Mesenchymal stem cell (in vitro differentiated cells and primary cell): ENCODE data around the gene SIDT1.

Source experiments
- DNase-seq: peaks from one replicate; pipeline ENCODE4 v3.0.0-alpha.2; 2013
- H2AFZ ChIP-seq: one replicate; pipeline ENCODE4 v1.6.1; 2013; ENCODE audit warnings: low read depth, mild to moderate bottlenecking, control low read depth, inconsistent platforms, low read length, moderate library complexity
- H2AK5ac ChIP-seq: 2 replicates; pipeline ENCODE4 v1.6.1; 2013; ENCODE audit warnings: low read length, moderate library complexity, mild to moderate bottlenecking, inconsistent platforms; ENCODE audit not compliant: severe bottlenecking
- H2BK120ac ChIP-seq: one replicate; pipeline ENCODE4 v1.6.1; 2013; ENCODE audit warnings: low read depth, mild to moderate bottlenecking, inconsistent platforms, low read length, moderate library complexity
- H2BK12ac ChIP-seq, 2 experiments: one replicate each; pipeline ENCODE4 v1.6.1; 2013; ENCODE audit warnings: inconsistent platforms in 2 of 2, low read length in 2 of 2, mild to moderate bottlenecking in 2 of 2, moderate library complexity in 2 of 2, control low read depth in 1 of 2
- H2BK15ac ChIP-seq: one replicate; pipeline ENCODE4 v1.6.1; 2013; ENCODE audit warnings: mild to moderate bottlenecking, low read depth, inconsistent platforms; ENCODE audit not compliant: poor library complexity, severe bottlenecking
- H2BK5ac ChIP-seq: 2 replicates; pipeline ENCODE4 v1.6.1; 2013; ENCODE audit warnings: low read depth, mild to moderate bottlenecking, low read length, control low read depth, inconsistent platforms; ENCODE audit not compliant: poor library complexity, severe bottlenecking
- H3K14ac ChIP-seq, 2 experiments: one replicate each; pipeline ENCODE4 v1.6.1; 2013; ENCODE audit warnings: inconsistent platforms in 2 of 2, low read length in 2 of 2, control low read depth in 1 of 2, mild to moderate bottlenecking in 1 of 2, moderate library complexity in 1 of 2
- H3K18ac ChIP-seq, 2 experiments: one replicate each; pipeline ENCODE4 v1.6.1; 2013; ENCODE audit warnings: inconsistent platforms in 2 of 2, low read length in 2 of 2, control low read depth in 1 of 2, low read depth in 1 of 2, mild to moderate bottlenecking in 1 of 2
- H3K23ac ChIP-seq, 2 experiments: one replicate each; pipeline ENCODE4 v1.6.1; 2013; ENCODE audit warnings: inconsistent platforms in 2 of 2, low read length in 2 of 2, mild to moderate bottlenecking in 2 of 2, moderate library complexity in 2 of 2, control low read depth in 1 of 2
- H3K27ac ChIP-seq: 2 replicates; pipeline ENCODE4 v1.5.1; 2013; ENCODE audit warnings: mild to moderate bottlenecking, moderate library complexity, low read length, control low read depth, inconsistent platforms; ENCODE audit not compliant: poor library complexity, severe bottlenecking
- H3K27me3 ChIP-seq, 2 experiments: 2 replicates each; pipeline versions ENCODE4 v1.6.1 to v1.7.0; 2013; ENCODE audit warnings: low read length in 2 of 2, mild to moderate bottlenecking in 2 of 2, moderate library complexity in 2 of 2, control low read depth in 1 of 2, inconsistent platforms in 1 of 2; ENCODE audit not compliant: control insufficient read depth in 1 of 2, insufficient read depth in 1 of 2
- H3K36me3 ChIP-seq, 2 experiments: 2 replicates each; pipeline versions ENCODE4 v1.6.1 to v1.7.0; 2013; ENCODE audit warnings: low read length in 2 of 2, control low read depth in 1 of 2, inconsistent platforms in 1 of 2, low read depth in 1 of 2, mild to moderate bottlenecking in 1 of 2; ENCODE audit not compliant: insufficient read depth in 2 of 2, control insufficient read depth in 1 of 2
- H3K4ac ChIP-seq, 2 experiments: one replicate each; pipeline ENCODE4 v1.6.1; 2013; ENCODE audit warnings: inconsistent platforms in 2 of 2, low read length in 2 of 2, mild to moderate bottlenecking in 2 of 2, moderate library complexity in 2 of 2, control low read depth in 1 of 2, low read depth in 1 of 2
- H3K4me1 ChIP-seq: 2 replicates; pipeline ENCODE4 v1.6.1; 2013; ENCODE audit warnings: low read depth, low read length, control low read depth; ENCODE audit not compliant: control insufficient read depth, insufficient read depth
- H3K4me2 ChIP-seq: 2 replicates; pipeline ENCODE4 v1.6.1; 2013; ENCODE audit warnings: low read length, mild to moderate bottlenecking, inconsistent platforms; ENCODE audit not compliant: poor library complexity, severe bottlenecking
- H3K4me3 ChIP-seq, 2 experiments: 2 replicates each; pipeline versions ENCODE4 v1.5.1 to v1.7.0; 2013; ENCODE audit warnings: low read length in 2 of 2, mild to moderate bottlenecking in 2 of 2, control low read depth in 1 of 2, low read depth in 1 of 2; ENCODE audit not compliant: insufficient read depth in 1 of 2
- H3K79me1 ChIP-seq: replicated peaks from 2 replicates; pipeline ENCODE4 v1.6.1; 2013; ENCODE audit warnings: mild to moderate bottlenecking, control low read depth, low read length, inconsistent platforms; ENCODE audit not compliant: poor library complexity, severe bottlenecking
- H3K9ac ChIP-seq: 2 replicates; pipeline ENCODE4 v1.7.0; 2013; ENCODE audit warnings: mild to moderate bottlenecking, low read length, moderate library complexity
- H3K9me3 ChIP-seq: 2 replicates; pipeline ENCODE4 v1.7.0; 2013; ENCODE audit warnings: mild to moderate bottlenecking, low read length; ENCODE audit not compliant: control insufficient read depth
- H4K8ac ChIP-seq: one replicate; pipeline ENCODE4 v1.6.1; 2013; ENCODE audit warnings: inconsistent platforms, mild to moderate bottlenecking, low read length, moderate library complexity
- H4K91ac ChIP-seq: one replicate; pipeline ENCODE4 v1.6.1; 2013; ENCODE audit warnings: mild to moderate bottlenecking, low read length, inconsistent platforms
- WGBS: methylation state at CpG from one replicate; pipeline ENCODE4 v1.1.7; 2013; ENCODE audit warnings: mixed read lengths; 5-methylcytosine and 5-hydroxymethylcytosine counted together

Gene SIDT1

GRCh38 chr3:113585720-113586119, 53.4 kb downstream of the SIDT1 start:
- Histone ChIP-seq H4K91ac (no peak overlapping the region), H3K4ac (no peak overlapping the region), H3K9ac (no peak overlapping the region), H3K27ac (no peak overlapping the region), H2BK5ac (no peak overlapping the region), H3K9me3 (no peaks in the 10 kb centered on the region), H3K36me3 (no peaks in the 10 kb centered on the region), H3K18ac (no peak overlapping the region), H3K4me1 (no peaks in the 10 kb centered on the region), H3K27me3 (peaks cover under 1 to 13% of the 10 kb centered on the region in 2 experiments), H3K4me2 (no peak overlapping the region), H3K4me3 (no peak overlapping the region), H2AK5ac (no peak overlapping the region), H3K79me1 (no peaks in the 10 kb centered on the region), H2BK12ac (no peak overlapping the region), H2AFZ (no peak overlapping the region), H3K23ac (no peak overlapping the region), H3K14ac (no peak overlapping the region), H2BK15ac (no peak overlapping the region), H4K8ac (no peak overlapping the region), H2BK120ac (no peak overlapping the region)
- WGBS = 81% methylated on average over 2 of the region's 3 CpGs
- DNase-seq = no peak

DNA sequence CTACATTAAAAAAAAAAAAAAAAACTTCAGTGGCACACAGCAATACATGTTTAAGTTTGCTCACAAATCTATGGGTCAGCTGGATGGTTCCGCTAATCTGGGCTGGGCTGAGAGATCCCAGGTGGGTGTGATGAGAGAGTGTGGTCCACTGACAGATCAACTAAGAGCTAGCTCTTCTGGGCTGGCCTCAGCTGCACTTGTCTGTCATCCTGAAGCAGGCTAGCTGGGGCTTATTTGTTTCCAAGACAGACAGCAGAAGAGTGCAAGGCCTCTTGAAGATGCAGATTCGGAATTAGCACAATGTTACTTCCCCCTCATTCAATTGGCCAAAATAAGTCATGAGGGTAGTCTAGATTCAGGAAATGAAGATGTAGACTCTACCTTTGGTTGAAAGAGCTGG, 56.5 kb downstream of the SIDT1 start:
- Histone ChIP-seq H2BK5ac (no peak overlapping the region), H3K4me3 (no peak overlapping the region), H3K9me3 (no peaks in the 10 kb centered on the region), H4K91ac (no peak overlapping the region), H3K4me2 (no peak overlapping the region), H3K14ac (no peak overlapping the region), H3K4me1 (no peaks in the 10 kb centered on the region), H3K18ac (no peak overlapping the region), H3K9ac (no peak overlapping the region), H3K79me1 (no peaks in the 10 kb centered on the region), H3K36me3 (no peaks in the 10 kb centered on the region), H3K27me3 (peaks cover 4 to 9% of the 10 kb centered on the region in 2 experiments), H3K23ac (no peak overlapping the region), H2BK120ac (no peak overlapping the region), H3K4ac (no peak overlapping the region), H3K27ac (no peak overlapping the region), H2AFZ (no peak overlapping the region), H2AK5ac (no peak overlapping the region), H2BK12ac (no peak overlapping the region), H2BK15ac (no peak overlapping the region), H4K8ac (no peak overlapping the region)
- WGBS = 96% methylated on average over 1 of the region's 2 CpGs
- no peak for DNase-seq

DNA sequence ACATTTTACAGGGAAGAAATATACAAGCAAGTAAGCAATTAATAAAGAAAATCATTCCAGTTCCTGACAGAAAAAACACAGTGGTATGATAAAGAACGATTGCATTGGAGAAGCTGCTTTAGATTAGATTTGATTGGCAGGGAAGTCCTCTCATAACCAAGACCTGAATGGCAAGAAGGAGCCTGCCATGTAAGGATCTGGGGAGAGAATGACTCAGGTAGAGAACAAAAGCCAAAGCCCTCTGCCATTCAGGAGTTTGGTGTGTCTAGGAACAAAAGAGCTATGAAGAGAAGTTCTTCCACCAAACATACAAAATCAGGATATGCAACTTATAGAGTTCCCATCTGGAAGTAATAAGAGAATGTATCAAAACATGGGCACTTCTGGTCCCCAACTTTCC, 57.6 kb downstream of the SIDT1 start:
- H3K23ac ChIP-seq = no peak overlapping the region
- no peak overlapping the region for H2BK12ac ChIP-seq
- no peak overlapping the region for H2BK120ac ChIP-seq
- H3K4me3 ChIP-seq = no peak overlapping the region
- no peak overlapping the region for H3K27ac ChIP-seq
- H2AK5ac ChIP-seq = no peak overlapping the region
- H2BK15ac ChIP-seq = no peak overlapping the region
- DNase-seq = no peak
- no peak overlapping the region for H3K4me2 ChIP-seq
- no peaks in the 10 kb centered on the region for H3K36me3 ChIP-seq
- no peaks in the 10 kb centered on the region for H3K79me1 ChIP-seq
- no peak overlapping the region for H3K4ac ChIP-seq
- H3K14ac ChIP-seq = no peak overlapping the region
- no peaks in the 10 kb centered on the region for H3K4me1 ChIP-seq
- peaks cover 4 to 7% of the 10 kb centered on the region in 2 experiments for H3K27me3 ChIP-seq
- no peaks in the 10 kb centered on the region for H3K9me3 ChIP-seq
- WGBS = 83% methylated on average over 1 of the region's 1 CpG
- no peak overlapping the region for H4K8ac ChIP-seq
- H4K91ac ChIP-seq = no peak overlapping the region
- H2AFZ ChIP-seq = no peak overlapping the region
- H3K18ac ChIP-seq = no peak overlapping the region
- no peak overlapping the region for H2BK5ac ChIP-seq
- no peak overlapping the region for H3K9ac ChIP-seq

GRCh38 chr3:113590983-113591382, 58.6 kb downstream of the SIDT1 start:
- no peak overlapping the region for H2BK120ac ChIP-seq
- 60% methylated on average over 1 of the region's 1 CpG for WGBS

More at GRCh38 chr3:113590983-113591382, 58.6 kb downstream of the SIDT1 start:
- no peak for DNase-seq
- H2BK5ac ChIP-seq = no peak overlapping the region
- no peak overlapping the region for H4K91ac ChIP-seq
- no peak overlapping the region for H3K9ac ChIP-seq
- no peak overlapping the region for H2BK12ac ChIP-seq
- H3K9me3 ChIP-seq = no peaks in the 10 kb centered on the region
- H2AFZ ChIP-seq = no peak overlapping the region
- H3K4me3 ChIP-seq = no peak overlapping the region
- H3K4me1 ChIP-seq = no peaks in the 10 kb centered on the region
- no peak overlapping the region for H4K8ac ChIP-seq
- H2BK15ac ChIP-seq = no peak overlapping the region
- no peaks in the 10 kb centered on the region for H3K79me1 ChIP-seq
- no peak overlapping the region for H3K18ac ChIP-seq
- no peak overlapping the region for H3K27ac ChIP-seq
- H3K36me3 ChIP-seq = no peaks in the 10 kb centered on the region
- no peak overlapping the region for H3K4ac ChIP-seq
- no peak overlapping the region for H3K4me2 ChIP-seq
- H3K23ac ChIP-seq = no peak overlapping the region
- peaks cover 0 to 4% of the 10 kb centered on the region in 2 experiments for H3K27me3 ChIP-seq
- no peak overlapping the region for H2AK5ac ChIP-seq
- H3K14ac ChIP-seq = no peak overlapping the region
